Fibroblast of skin of left biceps (primary cell): ENCODE results near the gene WNT5B.

Source experiments
- DNase-seq, 2 experiments: peaks; one replicate each; pipeline ENCODE4 v3.0.0-alpha.2; 2013; ENCODE audit warnings: low read depth in 2 of 2

Gene WNT5B

DNA sequence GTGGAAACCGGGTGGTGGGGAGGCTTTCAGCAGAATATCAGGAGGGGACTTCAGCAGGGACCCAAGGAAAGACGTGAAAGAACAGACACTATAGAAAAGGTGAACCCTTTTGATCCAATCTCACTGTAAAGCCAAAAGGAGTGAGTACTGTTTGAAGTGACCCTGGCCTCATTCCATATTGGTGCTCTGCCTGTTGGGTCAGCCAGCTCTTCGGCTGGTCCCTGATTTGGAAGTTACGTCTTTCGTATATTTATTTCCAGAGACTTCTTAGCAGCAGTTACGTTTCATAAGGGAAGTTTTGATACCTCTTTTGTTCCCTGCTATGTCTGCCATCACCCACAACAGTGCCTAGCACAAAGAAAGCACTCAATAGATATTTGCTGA, 21.9 kb downstream of the WNT5B start:
- no peak for DNase-seq

DNA sequence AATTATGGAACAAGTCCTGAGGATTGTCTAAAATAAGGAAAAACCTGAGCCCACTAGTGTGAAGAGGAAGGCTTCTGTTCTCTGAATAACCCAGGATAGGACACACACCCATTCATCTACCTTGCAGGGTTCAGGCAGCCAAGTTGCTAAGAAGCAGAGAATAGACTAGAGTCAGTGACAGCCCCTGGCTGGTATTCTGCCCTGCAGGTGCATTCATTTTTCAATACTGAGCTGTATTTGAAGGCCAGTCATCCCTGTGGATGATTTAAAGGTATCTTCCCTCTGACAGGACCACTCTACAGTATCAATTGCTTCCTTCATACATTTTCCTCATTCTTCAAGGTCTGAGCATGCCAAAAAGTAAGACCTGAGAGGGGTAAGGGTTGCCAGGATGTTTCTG, 22.9 kb downstream of the WNT5B start:
- no peak for DNase-seq

DNA sequence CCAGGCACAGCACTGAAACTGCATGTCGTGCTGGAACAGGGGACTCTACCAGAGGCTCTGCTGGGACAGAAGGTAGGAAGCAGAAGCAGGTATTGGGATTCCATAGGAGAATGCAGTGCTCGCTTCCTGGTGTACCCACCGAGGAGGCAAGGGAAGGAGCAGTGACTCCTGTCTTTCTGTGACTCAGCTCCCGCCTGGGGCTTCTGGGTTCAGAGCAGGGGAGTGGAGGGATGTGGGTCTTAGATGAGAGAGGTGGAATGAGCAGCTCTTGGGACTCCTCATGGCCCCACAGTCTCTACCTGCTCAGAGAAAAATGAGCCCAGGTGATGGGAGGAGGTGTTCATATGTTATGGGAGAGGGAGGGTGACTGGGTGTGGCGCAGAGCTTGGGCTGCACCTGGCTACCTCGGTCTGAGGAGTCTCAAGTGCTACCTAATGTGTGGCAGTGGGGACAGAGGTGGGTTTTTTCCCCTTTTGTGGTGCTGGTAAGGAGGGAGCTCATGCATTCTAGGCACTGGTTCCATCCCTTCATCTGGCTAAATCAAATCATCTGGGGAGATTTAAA, 26.3 kb downstream of the WNT5B start:
- DNase-seq, result no peak

- DNase-seq, result no peak
Measured at GRCh38 chr12:1656902-1657301, 27.9 kb downstream of the WNT5B start.

DNA sequence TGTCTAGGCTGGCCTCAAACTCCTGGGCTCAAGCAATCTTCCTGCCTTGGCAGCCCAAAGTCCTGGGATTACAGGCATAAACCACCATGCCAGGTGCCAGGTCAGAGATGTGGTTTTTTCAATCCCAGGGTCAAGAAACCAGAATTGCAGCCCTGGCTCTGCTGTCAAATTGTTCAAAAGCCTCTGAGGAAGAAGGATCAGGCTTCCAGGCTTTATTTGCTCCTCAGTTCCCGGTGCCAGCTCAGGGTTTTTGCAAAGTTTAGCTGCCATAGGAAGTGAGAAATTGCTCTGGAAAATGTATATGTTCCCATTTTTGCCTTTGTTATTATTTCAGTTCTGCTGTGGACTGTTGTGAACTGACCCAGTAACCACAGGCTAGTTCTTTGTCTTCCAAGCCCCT, 28.7 kb downstream of the WNT5B start:
- DNase-seq, result no peak

- no peak for DNase-seq
Measured at GRCh38 chr12:1660304-1661187, 31.5 kb downstream of the WNT5B start.

GRCh38 chr12:1661553-1662335, 32.7 kb downstream of the WNT5B start:
- peak; percentile 65 to 73 for DNase-seq

- no peak for DNase-seq
Measured at GRCh38 chr12:1662761-1663439, 33.9 kb downstream of the WNT5B start.

DNA sequence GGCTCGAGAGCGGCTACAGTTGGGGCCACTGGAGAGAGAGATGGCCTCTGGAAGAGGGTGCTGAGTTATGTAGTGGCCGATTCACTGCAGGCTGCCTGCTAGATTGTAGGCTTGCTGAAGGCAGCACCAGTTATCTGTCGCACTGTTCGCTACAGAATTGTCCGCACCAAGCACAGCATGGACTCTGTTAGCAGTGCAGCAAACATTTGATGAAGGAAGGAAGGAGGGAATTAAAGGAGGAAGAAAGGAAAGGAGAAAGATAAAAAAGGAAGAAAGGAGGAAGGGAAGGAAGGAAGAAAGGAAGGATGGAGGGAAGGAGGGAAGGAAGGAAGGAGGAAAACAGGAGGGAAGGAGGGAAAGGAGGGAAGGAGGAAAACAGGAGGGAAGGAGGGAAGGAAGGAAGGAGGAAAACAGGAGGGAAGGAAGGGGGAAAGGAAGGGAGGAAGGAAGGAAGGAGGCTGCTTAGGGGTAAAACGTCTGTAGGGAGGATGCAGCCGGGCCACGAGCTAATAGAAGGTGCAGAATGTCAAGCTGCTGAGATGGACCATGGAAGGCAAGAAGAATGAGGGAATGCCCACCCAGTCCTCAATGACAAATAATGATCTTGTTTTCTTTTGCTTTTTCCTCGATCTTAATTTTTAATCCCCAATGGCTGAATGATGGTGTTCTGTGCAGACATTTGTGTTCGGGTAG, 34.6 kb downstream of the WNT5B start:
- DNase-seq, result no peak

DNA sequence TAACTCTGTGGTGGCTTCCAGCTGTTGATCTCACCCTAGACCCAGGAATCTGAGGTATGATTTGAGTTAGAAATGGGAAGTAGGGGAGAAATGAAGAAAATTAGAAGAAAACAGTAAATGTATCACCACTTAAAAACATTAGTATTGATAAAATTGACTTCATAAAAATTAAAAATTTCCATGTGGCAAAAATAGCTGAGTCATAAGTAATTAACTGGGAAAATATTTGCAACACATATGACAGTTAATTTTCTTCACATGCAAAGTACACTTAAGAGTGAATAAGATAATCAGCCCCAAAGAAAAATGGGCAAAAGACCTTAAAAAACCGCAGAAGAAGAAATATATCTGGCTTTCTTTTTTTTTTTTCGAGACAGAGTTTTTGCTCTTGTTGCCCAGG, 36.3 kb downstream of the WNT5B start:
- DNase-seq, result no peak

DNA sequence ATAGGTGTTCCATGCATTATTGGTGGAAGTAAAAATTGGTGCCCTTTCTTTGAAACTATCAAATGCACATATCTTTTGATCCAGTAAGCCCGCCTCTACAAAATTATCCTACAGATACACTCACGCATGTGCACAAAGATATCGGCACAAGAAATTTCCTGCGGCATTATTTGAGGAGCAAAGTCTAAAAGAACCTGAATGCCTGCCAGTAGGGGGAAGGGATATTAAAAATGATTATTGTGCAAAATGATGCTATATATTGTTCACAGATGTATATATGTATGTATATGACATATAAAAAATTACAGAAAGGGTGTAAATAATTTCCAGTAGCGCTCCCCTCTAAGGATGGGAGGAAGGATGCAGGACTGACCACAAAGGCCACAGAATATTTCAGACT, 37.2 kb downstream of the WNT5B start:
- DNase-seq, result no peak

GRCh38 chr12:1666685-1667162, 37.7 kb downstream of the WNT5B start:
- DNase-seq, result no peak

GRCh38 chr12:1668833-1669543, 40.0 kb downstream of the WNT5B start:
- no peak for DNase-seq

DNA sequence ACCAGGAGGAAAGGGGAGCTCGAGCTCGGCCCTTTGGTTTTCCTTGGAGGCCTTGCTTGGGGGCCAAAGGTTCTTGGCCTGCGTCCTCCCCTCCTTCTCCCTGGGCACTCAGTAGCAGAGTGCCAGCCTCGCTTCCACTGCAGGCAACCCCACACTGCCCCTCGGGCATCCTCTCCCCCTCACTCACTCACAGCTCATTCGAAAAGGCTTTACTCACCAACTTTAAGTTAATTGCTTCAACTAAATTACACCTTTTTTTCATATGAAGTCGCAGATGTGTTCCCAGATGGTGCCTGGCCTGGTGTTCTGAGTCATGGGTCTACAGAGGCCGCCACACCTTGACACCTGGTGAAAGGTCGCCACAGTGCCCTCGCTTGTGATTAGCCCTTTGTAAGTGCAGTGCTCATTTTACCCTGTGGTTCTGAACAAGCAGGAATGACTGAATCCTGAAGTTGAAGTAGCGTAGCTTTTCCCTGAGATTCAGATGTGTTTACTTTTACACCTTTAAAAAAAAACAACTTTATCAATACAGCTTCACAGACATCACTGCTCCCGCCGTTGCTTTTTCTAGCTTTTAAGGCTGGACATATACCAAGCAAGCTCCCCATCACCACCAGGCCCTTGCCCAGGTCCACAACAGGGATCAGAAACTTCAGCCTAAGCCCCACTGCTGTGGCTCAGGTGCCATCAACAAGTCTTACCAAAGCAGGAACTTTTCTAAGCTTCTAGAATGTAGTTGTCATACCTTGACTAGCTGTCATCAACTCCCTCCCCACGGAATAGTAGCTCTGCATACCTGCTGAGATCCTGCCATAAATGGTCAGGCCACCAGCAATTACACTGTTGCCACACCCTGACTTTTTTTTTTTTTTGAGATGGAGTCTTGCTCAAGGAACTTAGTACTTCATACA, 41.6 kb downstream of the WNT5B start:
- DNase-seq, result no peak

DNA sequence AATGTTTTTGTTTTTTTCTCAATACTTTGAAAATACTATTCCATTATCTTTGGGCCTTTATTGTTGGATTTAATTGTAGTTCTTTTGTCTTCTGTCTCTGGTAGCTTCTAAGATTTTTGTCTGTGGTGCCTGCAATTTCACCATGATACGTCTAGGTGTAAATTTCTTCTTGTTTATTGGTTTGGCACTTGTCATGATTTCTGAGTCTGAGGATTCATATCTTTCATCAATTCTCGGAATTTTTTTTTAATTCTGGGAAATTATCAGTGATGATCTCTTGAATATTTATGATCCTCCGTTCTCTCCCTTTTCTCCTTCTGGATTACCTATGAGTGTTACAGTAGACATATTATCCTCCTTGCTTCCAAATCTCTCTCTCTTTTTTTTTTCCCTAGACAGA, 47.0 kb downstream of the WNT5B start:
- no peak for DNase-seq

- no peak for DNase-seq
Measured at GRCh38 chr12:1680804-1681492, 51.9 kb downstream of the WNT5B start.

GRCh38 chr12:1681493-1681807, 52.4 kb downstream of the WNT5B start:
- no peak for DNase-seq

GRCh38 chr12:1688086-1688710, 59.2 kb downstream of the WNT5B start:
- DNase-seq, result no peak
